Endothelial cell (in vitro differentiated cells): Measurements from ENCODE around the gene MAT2A. TPM values are rescaled to one million over a fixed set of nuclear protein-coding genes. Genes with fewer than 3 reads are reported as not detected.

Source experiments
- DNase-seq: peaks from one replicate; pipeline ENCODE4 v3.0.0; 2021; ENCODE audit warnings: low spot score
- H3K27ac Mint-ChIP-seq: one replicate; pipeline ENCODE4 v1.8.0; 2021; ENCODE audit warnings: mixed read lengths, inconsistent platforms; ENCODE audit not compliant: unreplicated experiment
- H3K27me3 Mint-ChIP-seq: one replicate; pipeline ENCODE4 v1.8.0; 2021; ENCODE audit warnings: mild to moderate bottlenecking, moderate library complexity, mixed read lengths, inconsistent platforms; ENCODE audit not compliant: unreplicated experiment
- H3K36me3 Mint-ChIP-seq: one replicate; pipeline ENCODE4 v1.8.0; 2021; ENCODE audit warnings: mild to moderate bottlenecking, low read depth, mixed read lengths, inconsistent platforms; ENCODE audit not compliant: unreplicated experiment
- H3K4me1 Mint-ChIP-seq: one replicate; pipeline ENCODE4 v1.8.0; 2021; ENCODE audit warnings: mild to moderate bottlenecking, mixed read lengths, inconsistent platforms; ENCODE audit not compliant: unreplicated experiment
- H3K4me3 Mint-ChIP-seq: one replicate; pipeline ENCODE4 v1.8.0; 2021; ENCODE audit warnings: mild to moderate bottlenecking, mixed read lengths, inconsistent platforms; ENCODE audit not compliant: unreplicated experiment
- H3K9me3 Mint-ChIP-seq: one replicate; pipeline ENCODE4 v1.8.0; 2021; ENCODE audit warnings: mixed read lengths, inconsistent platforms; ENCODE audit not compliant: unreplicated experiment
- CTCF ChIP-seq: fragments of 200-600 bp; sonication (generic); IDR thresholded peaks from one replicate; pipeline ENCODE4 v1.5.0; 2021; ENCODE audit warnings: antibody characterized with exemption; ENCODE audit not compliant: unreplicated experiment
- total RNA-seq: library from RNA; stranded (reverse); fragmentation: NEBNext Ultra II Directional; extraction: Animal tissue kit (Norgen Biotek cat#: 25700); gene quantifications from one replicate; pipeline ENCODE4 v1.2.1, GENCODE V29; 2021; ENCODE audit not compliant: unreplicated experiment

MAT2A gene
- total RNA-seq, 1 donor from 2014 or later: 151 TPM

GRCh38 chr2:85578243-85579180 lies 39.5 kb downstream of the MAT2A start:
- no peak for DNase-seq
- H3K27me3 Mint-ChIP-seq: peaks cover 6% of the 10 kb centered on the region
- H3K36me3 Mint-ChIP-seq: peaks cover 15% of the 10 kb centered on the region
- peaks cover 58% of the 10 kb centered on the region for H3K4me1 Mint-ChIP-seq
- H3K4me3 Mint-ChIP-seq: peak overlapping the region; percentile 91
- TF ChIP-seq CTCF: no peak
- H3K27ac Mint-ChIP-seq: peak overlapping the region; percentile 95
- H3K9me3 Mint-ChIP-seq: no peaks in the 10 kb centered on the region

- peaks cover 63% of the 10 kb centered on the region for H3K4me1 Mint-ChIP-seq
- peak overlapping the region; percentile 83 for H3K27ac Mint-ChIP-seq
- DNase-seq: no peak
- no peak for TF ChIP-seq CTCF
- H3K36me3 Mint-ChIP-seq: peaks cover 15% of the 10 kb centered on the region
- H3K27me3 Mint-ChIP-seq: peaks cover 8% of the 10 kb centered on the region
- H3K4me3 Mint-ChIP-seq: peak overlapping the region; percentile 91
- H3K9me3 Mint-ChIP-seq: no peaks in the 10 kb centered on the region
These were observed 40.4 kb downstream of the MAT2A start for GRCh38 chr2:85579266-85579935.

GRCh38 chr2:85580206-85580605 lies 41.2 kb downstream of the MAT2A start:
- DNase-seq: no peak
- peaks cover 68% of the 10 kb centered on the region for H3K4me1 Mint-ChIP-seq
- H3K36me3 Mint-ChIP-seq: peaks cover 15% of the 10 kb centered on the region
- H3K27ac Mint-ChIP-seq: no peak overlapping the region
- no peaks in the 10 kb centered on the region for H3K9me3 Mint-ChIP-seq
- peaks cover 9% of the 10 kb centered on the region for H3K27me3 Mint-ChIP-seq
- TF ChIP-seq CTCF: no peak
- H3K4me3 Mint-ChIP-seq: peak overlapping the region; percentile 73

- Mint-ChIP-seq H3K27me3 (peaks cover 7% of the 10 kb centered on the region), H3K36me3 (peaks cover 15% of the 10 kb centered on the region), H3K4me1 (peaks cover 78% of the 10 kb centered on the region), H3K9me3 (no peaks in the 10 kb centered on the region), H3K4me3 (peak overlapping the region; percentile 70), H3K27ac (peak overlapping the region; percentile 87)
- DNase-seq: no peak
- TF ChIP-seq CTCF: no peak
These were observed 43.5 kb downstream of the MAT2A start for GRCh38 chr2:85582492-85582891.
